Activated CD4-positive, CD25-positive, alpha-beta regulatory T cell (primary cell): ENCODE measurements around the gene SMIM20.
A peak's percentile ranks its signal among the peaks of the same experiment; 100 is the strongest.
"Not testable (repeated sequence)": the region's sequence is repeated elsewhere in the genome, so short reads cannot be mapped to it uniquely, and the experiment has no call there.

Experiments used
- DNase-seq, 4 experiments: peaks; one replicate each; lab custom pipeline; 2025; lab: John Stamatoyannopoulos, UW

Gene SMIM20

GRCh38 chr4:25913851-25914669, at the start of gene SMIM20:
Gene SMIM20, plus strand, starts transcription at chr4:25914220. Its CDS starts 94 bp downstream, at chr4:25914314.
- DNase-seq, result peak; percentile 74 to 83 (median 78)

GRCh38 chr4:25865586-25865985, 48.4 kb upstream of the SMIM20 start:
- DNase-seq, result no peak

GRCh38 chr4:25866401-25866800, 47.6 kb upstream of the SMIM20 start:
- not testable (repeated sequence) for DNase-seq

GRCh38 chr4:25867781-25868294, 46.2 kb upstream of the SMIM20 start:
- no peak for DNase-seq

GRCh38 chr4:25870081-25870480, 43.9 kb upstream of the SMIM20 start:
- DNase-seq, result no peak

GRCh38 chr4:25872851-25873631, 41.0 kb upstream of the SMIM20 start:
- DNase-seq, result no peak

GRCh38 chr4:25873632-25874129, 40.3 kb upstream of the SMIM20 start:
- no peak for DNase-seq

GRCh38 chr4:25874655-25875054, 39.4 kb upstream of the SMIM20 start:
- no peak for DNase-seq

- DNase-seq, result no peak
Observed at GRCh38 chr4:25875281-25875745, 38.7 kb upstream of the SMIM20 start.

- DNase-seq, result no peak
Observed at GRCh38 chr4:25878676-25879075, 35.3 kb upstream of the SMIM20 start.

GRCh38 chr4:25879091-25879584, 34.9 kb upstream of the SMIM20 start:
- no peak for DNase-seq

GRCh38 chr4:25879587-25879986, 34.4 kb upstream of the SMIM20 start:
- no peak for DNase-seq

GRCh38 chr4:25879991-25880651, 33.9 kb upstream of the SMIM20 start:
- no peak for DNase-seq

GRCh38 chr4:25881193-25881592, 32.8 kb upstream of the SMIM20 start:
- DNase-seq, result no peak

GRCh38 chr4:25882226-25882625, 31.8 kb upstream of the SMIM20 start:
- no peak for DNase-seq

- DNase-seq, result no peak
Observed at GRCh38 chr4:25883565-25883964, 30.5 kb upstream of the SMIM20 start.

GRCh38 chr4:25884031-25884782, 29.8 kb upstream of the SMIM20 start:
- no peak for DNase-seq

GRCh38 chr4:25888781-25889180, 25.2 kb upstream of the SMIM20 start:
- DNase-seq, result no peak

GRCh38 chr4:25889589-25890503, 24.2 kb upstream of the SMIM20 start:
- DNase-seq, result no peak
